HEK293T (cell line): ENCODE data around the gene ZNF556.
"Not testable (repeated sequence)": the region's sequence is repeated elsewhere in the genome, so short reads cannot be mapped to it uniquely, and the experiment has no call there.

Experiments used
- CTCF ChIA-PET: fragments of 350-600 bp; formaldehyde crosslinking; extraction: SDS; loops from one replicate; lab custom pipeline; 2021; ENCODE audit warnings: antibody characterized with exemption, inconsistent platforms; lab: Yijun Ruan, JAX
- POLR2A ChIA-PET: fragments of 350-600 bp; formaldehyde crosslinking; extraction: SDS; loops from one replicate; lab custom pipeline; 2020; ENCODE audit warnings: antibody characterized with exemption, inconsistent platforms; lab: Yijun Ruan, JAX
- DNase-seq: peaks from one replicate; pipeline ENCODE4 v3.0.0; 2012; ENCODE audit warnings: mixed read lengths; ENCODE audit errors: extremely low spot score
- ARNT ChIP-seq: fragments of 450-650 bp; IDR thresholded peaks from 2 replicates; pipeline ENCODE4 v1.6.1; 2017; ENCODE audit warnings: mild to moderate bottlenecking
- BHLHE40 ChIP-seq: fragments of 450-650 bp; IDR thresholded peaks from 2 replicates; pipeline ENCODE4 v1.6.1; 2016; ENCODE audit warnings: mild to moderate bottlenecking, moderate library complexity, borderline replicate concordance
- CTBP1 ChIP-seq: fragments of 450-650 bp; IDR thresholded peaks from 2 replicates; pipeline ENCODE4 v1.6.1; 2016; ENCODE audit warnings: borderline replicate concordance
- ELF4 ChIP-seq: fragments of 450-650 bp; IDR thresholded peaks from 2 replicates; pipeline ENCODE4 v1.6.1; 2017; ENCODE audit warnings: antibody characterized with exemption
- FOXA1 ChIP-seq: fragments of 450-650 bp; IDR thresholded peaks from 2 replicates; pipeline ENCODE4 v1.6.1; 2016; ENCODE audit warnings: mild to moderate bottlenecking
- FOXK2 ChIP-seq: fragments of 450-650 bp; IDR thresholded peaks from 2 replicates; pipeline ENCODE4 v1.6.1; 2016; ENCODE audit warnings: mild to moderate bottlenecking
- FOXM1 ChIP-seq: fragments of 450-650 bp; IDR thresholded peaks from 2 replicates; pipeline ENCODE4 v1.6.1; 2017; ENCODE audit warnings: mild to moderate bottlenecking, borderline replicate concordance
- HDGF ChIP-seq: fragments of 450-650 bp; IDR thresholded peaks from 2 replicates; pipeline ENCODE4 v1.6.1; 2017; ENCODE audit warnings: antibody characterized with exemption, borderline replicate concordance
- L3MBTL2 ChIP-seq: fragments of 450-650 bp; conservative IDR thresholded peaks from 2 replicates; pipeline ENCODE4 v1.6.1; 2016; ENCODE audit warnings: mild to moderate bottlenecking
- LEF1 ChIP-seq: fragments of 450-650 bp; IDR thresholded peaks from 2 replicates; pipeline ENCODE4 v1.6.1; 2017; ENCODE audit warnings: mild to moderate bottlenecking, borderline replicate concordance
- NFRKB ChIP-seq: fragments of 450-650 bp; IDR thresholded peaks from 2 replicates; pipeline ENCODE4 v1.6.1; 2016; ENCODE audit warnings: mild to moderate bottlenecking, moderate library complexity
- SP1 ChIP-seq: fragments of 450-650 bp; IDR thresholded peaks from 2 replicates; pipeline ENCODE4 v1.6.1; 2017
- SUZ12 ChIP-seq: fragments of 450-650 bp; IDR thresholded peaks from 2 replicates; pipeline ENCODE4 v1.6.1; 2016; ENCODE audit warnings: mild to moderate bottlenecking
- TARDBP ChIP-seq: fragments of 450-650 bp; IDR thresholded peaks from 2 replicates; pipeline ENCODE4 v1.6.1; 2016
- ZNF384 ChIP-seq: fragments of 450-650 bp; IDR thresholded peaks from 2 replicates; pipeline ENCODE4 v1.6.1; 2016
- TF ChIP-seq, protein P1 (sequence below): fragments of 450-650 bp; IDR thresholded peaks from 2 replicates; pipeline ENCODE4 v1.6.1; 2016

ZNF556 gene

DNA sequence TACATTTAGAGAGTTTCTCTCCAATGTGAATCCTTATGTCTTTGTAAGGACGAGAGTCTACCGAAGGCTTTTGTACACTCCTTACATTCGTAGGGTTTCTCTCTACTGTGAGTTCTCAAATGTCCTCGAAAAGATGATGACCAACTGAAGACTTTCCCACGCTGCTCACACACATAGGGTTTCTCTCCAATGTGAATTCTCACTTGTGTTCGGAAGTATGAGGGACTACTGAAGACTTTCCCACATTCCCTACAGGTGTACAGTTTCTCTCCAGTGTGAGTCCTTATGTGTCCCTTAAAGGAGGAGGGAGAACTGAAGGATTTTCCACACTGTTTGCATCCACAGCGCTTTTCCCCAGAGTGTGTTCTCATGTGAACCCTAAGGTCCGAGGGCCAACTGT is 29.6 kb downstream of the ZNF556 start:
- DNase-seq, result no peak
- TF ChIP-seq BHLHE40 (no peak), ZNF384 (no peak), SP1 (no peak), FOXA1 (no peak), ARNT (no peak), SUZ12 (no peak), L3MBTL2 (no peak), ELF4 (no peak), LEF1 (no peak), FOXM1 (no peak)
- ChIA-PET POLR2A (no interaction called here), CTCF (no interaction called here)

DNA sequence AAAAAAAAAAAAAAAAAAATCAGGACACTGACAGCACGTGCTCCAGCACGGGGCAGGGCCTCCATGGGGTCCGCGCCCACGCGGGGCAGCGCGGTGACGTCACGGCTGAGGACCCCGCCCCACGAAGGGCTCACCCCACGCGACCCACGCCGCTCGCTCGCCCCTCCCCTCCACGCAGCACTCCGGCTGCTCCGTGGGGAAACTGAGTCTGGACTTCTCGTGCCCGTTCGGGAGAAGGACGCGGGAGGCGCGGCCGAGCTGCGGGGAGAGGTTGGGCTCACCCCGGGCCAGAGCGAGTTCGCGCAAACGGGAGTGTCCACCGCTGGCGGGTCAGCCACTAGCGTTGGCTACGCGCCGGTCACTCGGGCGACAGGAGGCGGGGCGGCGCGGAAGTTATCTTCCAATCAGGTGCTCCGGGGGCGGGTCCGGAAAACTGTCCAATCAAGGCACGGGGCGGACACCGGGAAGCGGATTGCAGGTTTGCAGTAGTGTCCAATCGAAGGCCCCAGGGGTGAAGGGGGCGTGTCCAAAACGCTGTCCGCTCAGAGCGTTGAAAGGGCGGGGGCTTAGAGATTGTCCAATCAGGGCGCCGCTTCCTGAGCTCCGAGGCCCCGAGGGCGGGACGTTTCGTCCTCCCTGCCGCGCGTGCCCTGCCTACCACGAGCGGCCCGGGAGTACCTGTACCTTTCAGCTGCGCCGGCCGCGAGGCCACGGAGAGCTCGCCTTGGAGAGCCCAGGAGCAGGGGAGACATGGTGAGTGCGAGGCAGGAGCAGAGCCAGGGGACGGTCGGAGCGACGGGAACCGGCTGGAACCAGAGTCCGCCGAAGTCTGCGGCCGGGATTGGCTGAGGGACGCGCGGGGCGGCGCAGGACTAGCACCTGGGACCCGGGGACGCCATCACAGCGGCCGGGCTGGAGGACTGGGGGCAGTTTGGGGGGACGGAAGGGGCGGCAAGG is 33.4 kb downstream of the ZNF556 start, which contains the start of gene ZNF57:
ZNF57 (plus strand) TSS at position 633 of the 957 bp plus-strand sequence; CDS start at position 751, 118 bp downstream.
- TF ChIP-seq L3MBTL2 (peak; percentile 89), TARDBP (peak; percentile 98), HDGF (peak; percentile 80; the same call in 1 of the 2 replicates), BHLHE40 (no peak), ZNF384 (peak; percentile 96), NFRKB (no peak), SP1 (no peak), ARNT (no peak)
- TF ChIP-seq, protein P1, sequence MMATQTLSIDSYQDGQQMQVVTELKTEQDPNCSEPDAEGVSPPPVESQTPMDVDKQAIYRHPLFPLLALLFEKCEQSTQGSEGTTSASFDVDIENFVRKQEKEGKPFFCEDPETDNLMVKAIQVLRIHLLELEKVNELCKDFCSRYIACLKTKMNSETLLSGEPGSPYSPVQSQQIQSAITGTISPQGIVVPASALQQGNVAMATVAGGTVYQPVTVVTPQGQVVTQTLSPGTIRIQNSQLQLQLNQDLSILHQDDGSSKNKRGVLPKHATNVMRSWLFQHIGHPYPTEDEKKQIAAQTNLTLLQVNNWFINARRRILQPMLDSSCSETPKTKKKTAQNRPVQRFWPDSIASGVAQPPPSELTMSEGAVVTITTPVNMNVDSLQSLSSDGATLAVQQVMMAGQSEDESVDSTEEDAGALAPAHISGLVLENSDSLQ, result peak; percentile 75
- CTCF ChIA-PET, result interaction anchor here (0.7 to 1.0 kb wide), 2 partner anchors 13 to 60 kb away, joined by 3 to 4 read pairs; no protein-coding TSS in a partner anchor
- peak; percentile 93 for DNase-seq
- POLR2A ChIA-PET, result interaction anchor here (1.3 to 2.5 kb wide), 3 partner anchors 23 to 59 kb away, joined by 6 to 12 read pairs (median 11); partner anchors contain the start of gene ZNF555

DNA sequence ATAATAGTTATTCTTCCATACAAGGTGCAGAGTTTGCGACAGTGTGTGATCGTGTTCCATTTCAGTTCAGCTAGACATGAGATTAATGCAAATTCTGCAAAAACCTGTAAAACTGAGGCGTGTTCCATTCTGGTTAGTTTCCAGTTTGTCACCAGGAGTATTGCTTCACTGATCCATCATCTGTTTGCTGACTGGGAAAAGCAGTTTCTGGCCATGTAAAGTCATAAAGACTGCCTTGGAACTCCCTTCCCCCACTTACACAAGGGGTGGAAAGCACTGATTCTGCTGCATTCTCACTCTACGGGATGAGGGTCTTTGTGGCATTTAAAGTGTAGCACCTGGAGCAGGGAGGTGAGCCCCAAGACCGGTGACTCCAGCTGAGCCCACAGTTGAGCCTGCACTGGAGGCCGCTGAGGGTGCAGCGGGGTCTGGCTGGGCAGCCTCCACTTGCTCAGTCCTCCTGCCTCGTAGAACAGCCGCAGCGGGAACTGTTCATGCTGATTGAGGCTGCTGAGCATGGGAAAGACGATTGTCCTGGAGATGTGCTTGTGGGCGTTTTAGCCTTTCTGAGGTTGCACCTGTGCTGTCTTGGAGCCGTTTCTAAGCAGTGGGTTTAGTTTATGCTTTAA is 35.6 kb downstream of the ZNF556 start:
- no peak for DNase-seq
- CTCF ChIA-PET, result no interaction called here
- POLR2A ChIA-PET, result interaction anchor here (2.5 kb wide), 1 partner anchor 61 kb away, joined by 12 read pairs; the partner anchor contains the start of gene ZNF555
- no peak for TF ChIP-seq SP1
- no peak for TF ChIP-seq BHLHE40
- TF ChIP-seq TARDBP, result no peak
- TF ChIP-seq LEF1, result no peak
- no peak for TF ChIP-seq SUZ12

DNA sequence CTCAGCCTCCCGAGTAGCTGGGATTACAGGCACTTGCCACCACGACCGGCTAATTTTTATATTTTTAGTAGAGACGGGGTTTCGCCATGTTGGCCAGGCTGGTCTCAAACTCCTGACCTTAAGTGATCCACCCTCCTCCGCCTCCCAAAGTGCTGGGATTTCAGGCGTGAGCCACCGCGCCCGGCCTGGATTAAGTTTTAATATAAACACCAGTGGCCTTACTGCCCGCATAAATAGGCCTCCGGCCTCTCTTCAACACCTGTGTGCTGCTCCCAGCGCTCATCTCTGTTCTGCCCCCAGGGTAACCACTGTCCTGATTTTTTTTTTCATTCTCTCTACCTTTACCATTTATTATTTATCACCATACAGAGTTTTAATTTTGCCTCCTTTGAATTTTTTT is 36.2 kb downstream of the ZNF556 start:
- CTCF ChIA-PET, DNase-seq, POLR2A ChIA-PET: not testable (repeated sequence)

DNA sequence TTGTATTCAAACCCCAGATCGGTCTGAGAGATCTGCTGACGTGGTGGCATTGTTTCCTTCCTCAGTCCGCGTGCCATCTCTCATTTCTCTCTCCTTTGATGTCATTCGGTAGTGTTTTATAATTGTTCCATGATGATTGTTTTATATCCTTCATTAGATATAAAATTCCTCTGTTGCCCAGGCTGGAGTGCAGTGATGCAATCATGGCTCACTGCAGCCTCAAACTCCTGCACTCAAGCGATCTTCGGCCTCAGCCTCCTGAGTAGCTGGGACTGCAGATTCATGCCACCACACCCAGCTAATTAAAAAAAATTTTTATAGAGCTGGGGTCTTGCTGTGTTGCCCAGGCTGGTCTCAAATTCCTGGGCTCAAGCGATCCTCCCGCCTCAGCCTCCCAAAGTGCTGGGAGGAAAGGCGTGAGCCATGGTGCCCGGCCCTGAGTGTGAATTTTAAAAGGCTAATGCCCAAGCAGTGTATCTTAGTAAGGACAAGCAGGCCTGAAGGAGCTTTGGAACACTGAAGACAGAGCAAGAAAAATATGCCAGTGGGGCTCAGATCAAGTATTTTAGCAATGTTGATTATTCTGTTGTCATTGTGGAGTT is 38.9 kb downstream of the ZNF556 start:
- TF ChIP-seq FOXA1, result no peak
- no peak for TF ChIP-seq TARDBP
- no peak for TF ChIP-seq SUZ12
- CTCF ChIA-PET, result no interaction called here
- POLR2A ChIA-PET, result no interaction called here
- no peak for DNase-seq

DNA sequence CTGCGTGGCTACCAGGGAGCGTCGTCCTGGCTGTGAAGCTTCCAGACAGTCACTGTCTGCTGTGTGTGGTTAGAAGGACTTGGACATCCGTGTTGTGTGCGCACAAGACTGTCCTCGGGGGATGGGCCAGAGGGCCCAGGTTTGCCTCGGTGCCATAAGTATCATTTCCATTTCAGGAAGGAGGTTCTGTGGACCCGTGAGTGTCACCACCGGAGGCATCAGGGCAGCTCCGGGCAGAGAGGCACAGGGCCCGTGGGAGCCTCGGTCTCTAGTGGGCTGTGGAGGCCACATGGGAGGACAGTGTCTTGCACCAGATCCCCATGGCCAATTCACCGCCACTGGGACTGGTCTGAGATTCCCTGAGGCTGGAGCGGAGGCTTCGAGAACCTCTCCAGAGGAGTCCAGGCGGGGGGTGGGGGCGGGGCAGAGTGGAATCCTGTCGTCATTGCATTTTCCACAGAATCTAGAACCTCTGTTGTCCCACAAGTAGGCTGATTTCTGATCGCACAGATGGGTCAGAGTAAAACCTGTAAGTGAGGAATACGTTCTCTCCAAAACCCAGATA is 39.6 kb downstream of the ZNF556 start:
- DNase-seq, result no peak
- ChIA-PET POLR2A (no interaction called here), CTCF (no interaction called here)
- TF ChIP-seq FOXA1 (no peak), ZNF384 (no peak), FOXM1 (no peak), LEF1 (no peak), ARNT (no peak), ELF4 (no peak), BHLHE40 (no peak), SP1 (no peak)
- TF ChIP-seq, protein P1, result no peak

DNA sequence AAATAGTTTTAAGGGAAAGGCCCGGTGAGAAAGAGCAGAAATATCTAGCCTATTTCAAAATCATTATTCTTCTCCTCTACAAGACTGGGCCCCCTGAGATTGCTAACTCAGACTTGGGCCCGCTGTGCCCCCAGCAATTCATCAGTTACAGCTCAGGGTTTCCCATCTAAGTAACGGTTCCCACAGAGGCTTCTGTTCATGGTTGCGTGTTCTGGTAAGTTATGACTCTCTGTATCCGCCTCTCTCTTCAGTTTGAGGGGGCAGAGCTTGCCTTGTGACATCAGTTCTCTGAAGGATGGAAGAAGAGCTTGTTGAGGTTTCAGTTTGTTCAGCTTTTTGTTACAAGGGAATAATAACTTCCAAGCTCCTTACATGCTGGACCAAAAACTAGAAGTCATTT is 45.2 kb downstream of the ZNF556 start:
- POLR2A ChIA-PET, result no interaction called here
- TF ChIP-seq ZNF384 (no peak), LEF1 (no peak), L3MBTL2 (no peak), FOXK2 (no peak), SUZ12 (no peak), HDGF (no peak), SP1 (no peak), ARNT (no peak), CTBP1 (no peak), ELF4 (no peak), FOXA1 (no peak)
- CTCF ChIA-PET, result no interaction called here
- DNase-seq, result no peak
